Keratinocyte (primary cell): ENCODE measurements around the gene INPP5A. TPM values are rescaled to one million over a fixed set of nuclear protein-coding genes. Genes with fewer than 3 reads are reported as not detected.

Experiments
- DNase-seq: peaks from one replicate; pipeline ENCODE4 v3.0.0-alpha.2; 2011; ENCODE audit warnings: low read depth, missing footprints, low spot score
- FAIRE-seq: peaks from 2 replicates; lab custom pipeline; 2011; peaks lifted over from hg19 to GRCh38; lab: Jason Lieb, UNC
- H2AFZ ChIP-seq: 2 replicates; pipeline ENCODE4 v1.6.0; 2012; ENCODE audit warnings: low read length, control low read depth, inconsistent platforms; ENCODE audit not compliant: control insufficient read depth
- H3K27ac ChIP-seq: 2 replicates; pipeline ENCODE4 v1.5.1; 2011; ENCODE audit warnings: low read length; ENCODE audit not compliant: control insufficient read depth, insufficient read depth
- H3K27me3 ChIP-seq: 3 replicates; pipeline ENCODE4 v1.6.0; 2011; ENCODE audit warnings: low read length; ENCODE audit not compliant: control insufficient read depth, insufficient read depth; ENCODE audit errors: extremely low read depth
- H3K36me3 ChIP-seq, 2 experiments: 2 replicates in 1 of 2; 3 replicates in 1 of 2; pipeline ENCODE4 v1.5.1; 2011; ENCODE audit warnings: low read length in 2 of 2, mild to moderate bottlenecking in 1 of 2; ENCODE audit not compliant: control insufficient read depth in 2 of 2, insufficient read depth in 2 of 2; ENCODE audit errors: extremely low read depth in 1 of 2
- H3K4me1 ChIP-seq: 3 replicates; pipeline ENCODE4 v1.5.1; 2011; ENCODE audit warnings: low read length; ENCODE audit not compliant: control insufficient read depth, insufficient read depth; ENCODE audit errors: extremely low read depth
- H3K4me2 ChIP-seq: 3 replicates; pipeline ENCODE4 v1.6.0; 2011; ENCODE audit warnings: low read depth, low read length; ENCODE audit not compliant: control insufficient read depth, insufficient read depth; ENCODE audit errors: extremely low read depth
- H3K4me3 ChIP-seq, 3 experiments: fragments of 200-600 bp in 1 of 3; sonication (generic) in 1 of 3; 2 replicates in 2 of 3; 3 replicates in 1 of 3; pipeline ENCODE4 v1.5.1; 2011 to 2016; ENCODE audit warnings: low read length in 3 of 3, mild to moderate bottlenecking in 3 of 3, control low read depth in 2 of 3, inconsistent platforms in 1 of 3, low read depth in 1 of 3, mixed read lengths in 1 of 3, mixed run types in 1 of 3, moderate library complexity in 1 of 3; ENCODE audit not compliant: control insufficient read depth in 2 of 3, insufficient read depth in 2 of 3; ENCODE audit errors: extremely low read depth in 1 of 3
- H3K79me2 ChIP-seq: 2 replicates; pipeline ENCODE4 v1.6.0; 2012; ENCODE audit warnings: low read length; ENCODE audit not compliant: control insufficient read depth, insufficient read depth
- H3K9ac ChIP-seq: 3 replicates; pipeline ENCODE4 v1.6.0; 2011; ENCODE audit warnings: low read length; ENCODE audit not compliant: control insufficient read depth, insufficient read depth; ENCODE audit errors: extremely low read depth
- H3K9me1 ChIP-seq: 3 replicates; pipeline ENCODE4 v1.6.0; 2011; ENCODE audit warnings: low read length; ENCODE audit not compliant: control insufficient read depth, insufficient read depth; ENCODE audit errors: extremely low read depth
- H3K9me3 ChIP-seq: 2 replicates; pipeline ENCODE4 v1.5.1; 2012; ENCODE audit warnings: low read depth, low read length; ENCODE audit not compliant: control insufficient read depth
- H4K20me1 ChIP-seq: 3 replicates; pipeline ENCODE4 v1.6.0; 2011; ENCODE audit warnings: low read length; ENCODE audit not compliant: control insufficient read depth, insufficient read depth; ENCODE audit errors: extremely low read depth
- CTCF ChIP-seq, 3 experiments: IDR thresholded peaks in 1 of 3; conservative IDR thresholded peaks in 1 of 3; optimal IDR thresholded peaks in 1 of 3; 2 replicates in 2 of 3; 3 replicates in 1 of 3; pipeline versions ENCODE3 to v1.5.1; 2011; ENCODE audit warnings: low read length in 3 of 3, mild to moderate bottlenecking in 3 of 3, moderate library complexity in 2 of 3, control low read depth in 1 of 3, inconsistent platforms in 1 of 3; ENCODE audit not compliant: insufficient read depth in 2 of 3; ENCODE audit errors: extremely low read depth in 1 of 3
- EZH2 ChIP-seq: IDR thresholded peaks from one replicate; pipeline ENCODE4 v1.6.1; 2012; ENCODE audit warnings: inconsistent platforms, mild to moderate bottlenecking, low read length, moderate library complexity
- dilution Hi-C: fragments of 300-500 bp; cut with MboI; formaldehyde crosslinking; loops from one replicate; pipeline ENCODE4 v1.7.0; 2020; ENCODE audit warnings: low sequenced_read_pairs; ENCODE audit not compliant: extremely low pct_ligation_motif_present
- polyA plus RNA-seq, 5 experiments: library from polyadenylated mRNA; depleted of rRNA in 3 of 5; stranded (reverse) in 3 of 5; stranded (forward) in 1 of 5; unstranded in 1 of 5; fragments of >200 nt; gene quantifications; 1 replicate in 1 of 5; 2 replicates in 3 of 5; 3 replicates in 1 of 5; pipeline versions ENCODE4 v1.2.1 to v1.2.3, GENCODE V29; 2011 to 2012; ENCODE audit warnings: missing spikeins in 2 of 5, low read depth in 1 of 5, low replicate concordance in 1 of 5

The INPP5A gene
- polyA plus RNA-seq, 1 donor (not counting 4 experiments of a cell fraction or from before 2014, with no cell fraction given) = 11.2 TPM

DNA sequence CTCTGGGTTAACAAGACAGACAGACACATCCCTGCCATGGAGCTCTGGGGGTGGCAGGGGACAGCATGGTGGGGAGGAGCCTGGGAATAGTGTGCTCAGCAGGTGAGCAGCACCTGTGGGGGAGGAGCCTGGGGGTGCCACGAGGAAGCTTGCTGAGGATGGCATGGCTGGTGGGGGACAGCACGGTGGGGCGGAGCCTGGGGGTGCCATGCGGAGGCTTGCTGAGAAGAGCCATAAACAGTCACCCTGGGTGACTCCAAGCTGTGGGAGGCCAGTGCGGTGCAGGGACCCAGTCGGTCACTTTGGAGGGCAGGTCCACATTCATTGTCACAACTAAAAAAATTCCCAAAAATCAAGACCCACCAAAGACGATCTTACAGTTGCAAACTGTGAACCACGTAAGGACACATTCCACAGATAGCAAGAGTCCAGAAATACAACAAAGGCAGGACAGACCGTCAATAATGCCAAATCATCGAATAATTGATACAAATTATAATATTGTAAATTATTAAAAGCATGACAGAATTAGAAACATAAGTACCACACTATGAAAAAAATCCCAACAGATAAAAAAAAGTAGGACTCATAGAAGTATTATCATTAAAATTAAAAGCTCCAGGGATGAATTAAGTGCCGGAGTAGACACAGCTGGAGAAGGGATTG, 223.9 kb downstream of the INPP5A start:
- H3K36me3 ChIP-seq = no peaks in the 10 kb centered on the region
- dilution Hi-C loops = no loop called here
- FAIRE-seq = no peak

DNA sequence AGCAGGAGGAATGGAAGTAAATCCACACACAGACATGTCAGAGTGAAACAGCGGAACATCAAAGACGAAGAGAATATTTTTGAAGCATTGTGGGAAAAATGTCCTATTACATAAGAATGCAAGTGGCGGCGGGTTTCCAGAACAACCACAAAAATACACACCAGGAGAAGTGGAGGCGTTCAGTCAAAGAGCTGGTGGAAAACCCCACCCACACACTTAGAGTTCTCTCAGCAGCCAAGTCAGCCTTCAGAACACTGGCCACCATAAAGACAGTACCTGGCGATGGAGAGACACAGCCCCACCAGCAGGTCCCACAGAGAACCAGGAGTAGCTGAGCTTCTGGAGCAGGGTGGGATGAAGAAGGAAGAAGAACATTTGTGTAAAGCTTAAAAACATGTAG, 224.7 kb downstream of the INPP5A start:
- Histone ChIP-seq H3K9me1 (no peaks in the 10 kb centered on the region), H3K9me3 (peaks cover 3% of the 10 kb centered on the region), H3K27me3 (no peaks in the 10 kb centered on the region), H3K36me3 (no peaks in the 10 kb centered on the region), H3K9ac (no peak overlapping the region), H2AFZ (no peak overlapping the region), H3K27ac (no peak overlapping the region), H3K4me3 (no peak overlapping the region), H4K20me1 (no peaks in the 10 kb centered on the region), H3K4me1 (no peaks in the 10 kb centered on the region), H3K79me2 (no peaks in the 10 kb centered on the region), H3K4me2 (no peak overlapping the region)
- dilution Hi-C loops = no loop called here
- TF ChIP-seq CTCF (optimal IDR thresholded peaks at IDR 0.05 in 1 of 3, IDR thresholded peaks at IDR 0.05 in 1 of 3, conservative IDR thresholded peaks at IDR 0.05 in 1 of 3; ENCODE audit: extremely low read depth in 1 of 3, insufficient read depth in 2 of 3, low read length in 3 of 3) (no peak), EZH2 (no peak)
- no peak for FAIRE-seq
- DNase-seq = no peak

More for the DNA sequence above, 223.9 kb downstream of the INPP5A start:
- H3K9ac ChIP-seq = no peak overlapping the region
- no peaks in the 10 kb centered on the region for H3K4me1 ChIP-seq
- no peak for TF ChIP-seq EZH2
- no peak for TF ChIP-seq CTCF (optimal IDR thresholded peaks at IDR 0.05 in 1 of 3, IDR thresholded peaks at IDR 0.05 in 1 of 3, conservative IDR thresholded peaks at IDR 0.05 in 1 of 3; ENCODE audit: extremely low read depth in 1 of 3, insufficient read depth in 2 of 3, low read length in 3 of 3)
- H3K79me2 ChIP-seq = no peaks in the 10 kb centered on the region
- no peak overlapping the region for H3K27ac ChIP-seq
- DNase-seq = no peak
- H3K27me3 ChIP-seq = no peaks in the 10 kb centered on the region
- H3K9me3 ChIP-seq = peaks cover 3% of the 10 kb centered on the region
- no peaks in the 10 kb centered on the region for H3K9me1 ChIP-seq
- H3K4me3 ChIP-seq = no peak overlapping the region
- H3K4me2 ChIP-seq = no peak overlapping the region
- H4K20me1 ChIP-seq = no peaks in the 10 kb centered on the region
- H2AFZ ChIP-seq = no peak overlapping the region
